IPS DF 4.7 (cell line): ENCODE data around the gene CPNE6.
"Not testable (repeated sequence)": the region's sequence is repeated elsewhere in the genome, so short reads cannot be mapped to it uniquely, and the experiment has no call there.

ENCODE experiments used
- DNase-seq: peaks from one replicate; pipeline ENCODE4 v3.0.0-alpha.2; 2013; ENCODE audit warnings: low spot score; ENCODE audit errors: extremely low read depth

CPNE6 gene

DNA sequence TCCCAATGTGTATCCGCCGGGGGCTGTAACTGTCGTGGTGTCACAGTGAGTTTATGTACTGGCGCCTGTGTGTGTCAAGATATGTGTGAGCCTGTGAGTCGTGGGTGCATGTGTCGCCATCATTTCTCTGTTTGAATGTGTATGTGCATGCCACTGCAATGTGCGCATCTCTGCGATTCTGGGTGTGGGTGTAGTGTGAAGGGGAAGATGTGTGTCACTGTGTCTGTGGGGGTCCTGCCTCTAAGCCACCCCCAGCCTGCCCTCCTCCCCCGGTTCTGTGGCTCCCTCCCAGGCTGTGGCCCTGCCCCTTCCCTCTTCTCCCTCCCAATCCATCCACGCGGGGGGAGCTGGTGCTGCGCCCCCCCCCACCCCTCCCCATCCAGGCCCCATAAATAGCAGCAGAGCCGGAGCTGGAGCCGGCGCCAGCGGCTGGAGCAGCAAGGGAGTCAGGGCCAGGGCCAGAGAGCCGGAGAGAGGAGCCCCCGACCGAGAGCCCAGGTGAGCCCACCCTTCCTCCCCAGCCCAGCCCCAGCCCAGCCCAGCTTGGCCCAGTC is at the start of gene CPNE6:
Gene CPNE6 (plus strand): TSS at position 419 of the 554 bp plus-strand sequence. CDS start 1,375 bp downstream, outside the sequence.
- no peak for DNase-seq

DNA sequence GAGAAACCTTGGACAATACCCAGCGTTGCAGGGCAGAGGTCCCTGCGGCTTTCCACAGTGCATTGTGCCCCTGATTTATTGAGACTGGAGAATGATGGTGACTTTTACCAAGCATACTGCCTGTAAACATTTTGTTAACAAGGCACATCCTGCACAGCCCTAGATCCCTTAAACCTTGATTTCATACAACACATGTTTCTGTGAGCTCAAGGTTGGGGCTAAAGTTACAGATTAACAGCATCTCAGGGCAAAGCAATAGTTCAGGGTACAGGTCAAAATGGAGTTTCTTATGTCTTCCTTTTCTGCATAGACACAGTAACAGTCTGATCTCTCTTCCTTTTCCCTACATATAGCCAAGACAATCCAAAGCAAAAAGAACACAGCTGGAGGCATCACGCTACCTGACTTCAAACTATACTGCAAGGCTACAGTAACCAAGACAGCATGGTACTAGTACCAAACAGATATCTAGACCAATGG is 46.4 kb upstream of the CPNE6 start:
- not testable (repeated sequence) for DNase-seq

DNA sequence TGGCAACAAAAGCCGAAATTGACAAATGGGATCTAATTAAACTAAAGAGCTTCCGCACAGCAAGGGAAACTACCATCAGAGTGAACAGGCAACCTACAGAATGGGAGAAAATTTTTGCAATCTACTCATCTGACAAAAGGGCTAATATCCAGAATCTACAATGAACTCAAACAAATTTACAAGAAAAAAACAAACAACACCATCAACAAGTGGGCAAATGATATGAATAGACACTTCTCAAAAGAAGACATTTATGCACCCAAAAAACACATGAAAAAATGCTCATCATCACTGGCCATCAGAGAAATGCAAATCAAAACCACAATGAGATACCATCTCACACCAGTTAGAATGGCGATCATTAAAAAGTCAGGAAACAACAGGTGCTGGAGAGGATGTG is 41.7 kb upstream of the CPNE6 start:
- not testable (repeated sequence) for DNase-seq

DNA sequence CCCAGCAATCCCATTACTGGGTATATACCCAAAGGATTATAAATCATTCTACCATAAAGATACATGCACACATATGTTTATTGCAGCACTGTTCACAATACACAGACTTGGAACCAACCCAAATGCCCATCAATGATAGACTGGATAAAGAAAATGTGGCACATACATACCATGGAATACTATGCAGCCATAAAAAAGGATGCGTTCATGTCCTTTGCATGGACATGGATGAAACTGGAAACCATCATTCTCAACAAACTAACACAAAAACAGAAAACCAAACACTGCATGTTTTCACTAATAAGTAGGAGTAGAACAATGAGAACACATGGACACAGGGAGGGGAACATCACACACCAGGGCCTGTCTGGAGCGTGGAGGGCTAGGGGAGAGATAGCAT is 40.0 kb upstream of the CPNE6 start:
- DNase-seq, result not testable (repeated sequence)

DNA sequence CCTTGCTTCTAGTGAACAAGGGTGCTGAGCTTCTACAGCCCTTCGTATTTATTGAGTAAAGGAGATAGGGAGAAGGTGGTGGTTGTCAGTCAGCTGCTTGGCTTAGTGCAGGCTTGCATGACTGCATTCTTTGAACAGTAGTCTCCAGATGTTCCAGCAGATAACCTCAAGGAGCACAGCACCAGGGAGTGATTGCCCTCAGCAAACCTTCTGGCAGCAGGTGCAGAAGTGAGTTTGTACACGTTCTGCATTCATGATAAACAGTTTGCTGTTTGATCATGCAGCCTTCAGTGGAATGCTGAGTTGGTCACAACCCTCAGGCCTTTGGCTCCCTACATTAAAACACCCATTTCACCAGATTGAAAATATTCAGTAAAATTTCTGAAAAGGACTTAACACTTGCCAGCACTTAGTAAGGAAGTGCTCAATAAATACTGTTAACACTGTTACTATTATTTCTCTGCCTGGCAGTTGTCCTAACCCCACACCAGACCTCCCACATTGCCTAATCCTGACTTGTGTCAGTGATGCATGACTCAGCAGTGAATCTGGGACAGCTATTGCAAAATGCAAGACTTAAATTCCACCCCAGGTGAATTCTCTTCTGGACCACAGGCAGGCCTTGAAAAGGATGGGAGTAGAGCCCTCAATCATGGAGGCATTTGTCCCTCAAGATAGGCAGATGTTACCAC is 38.5 kb upstream of the CPNE6 start:
- DNase-seq, result no peak

DNA sequence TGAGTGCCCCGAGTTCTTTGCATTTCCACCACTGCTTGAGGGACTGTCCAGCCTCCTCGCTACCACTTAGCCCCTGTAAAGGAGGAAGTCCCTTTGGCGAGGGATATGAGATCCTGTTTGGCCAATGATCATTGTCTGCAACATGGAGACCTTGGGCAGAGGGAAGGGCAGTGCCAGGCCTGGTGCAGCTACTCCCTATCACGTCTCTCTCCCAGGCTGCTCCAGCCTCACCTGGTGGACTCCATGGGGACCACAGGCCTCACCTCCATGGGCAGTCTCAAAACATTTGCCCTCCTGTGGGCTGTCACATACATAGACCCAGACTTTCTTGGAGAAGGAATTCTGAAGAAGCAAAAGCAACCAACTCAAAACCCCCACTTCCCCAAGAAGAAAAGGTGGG is 35.6 kb upstream of the CPNE6 start:
- not testable (repeated sequence) for DNase-seq

DNA sequence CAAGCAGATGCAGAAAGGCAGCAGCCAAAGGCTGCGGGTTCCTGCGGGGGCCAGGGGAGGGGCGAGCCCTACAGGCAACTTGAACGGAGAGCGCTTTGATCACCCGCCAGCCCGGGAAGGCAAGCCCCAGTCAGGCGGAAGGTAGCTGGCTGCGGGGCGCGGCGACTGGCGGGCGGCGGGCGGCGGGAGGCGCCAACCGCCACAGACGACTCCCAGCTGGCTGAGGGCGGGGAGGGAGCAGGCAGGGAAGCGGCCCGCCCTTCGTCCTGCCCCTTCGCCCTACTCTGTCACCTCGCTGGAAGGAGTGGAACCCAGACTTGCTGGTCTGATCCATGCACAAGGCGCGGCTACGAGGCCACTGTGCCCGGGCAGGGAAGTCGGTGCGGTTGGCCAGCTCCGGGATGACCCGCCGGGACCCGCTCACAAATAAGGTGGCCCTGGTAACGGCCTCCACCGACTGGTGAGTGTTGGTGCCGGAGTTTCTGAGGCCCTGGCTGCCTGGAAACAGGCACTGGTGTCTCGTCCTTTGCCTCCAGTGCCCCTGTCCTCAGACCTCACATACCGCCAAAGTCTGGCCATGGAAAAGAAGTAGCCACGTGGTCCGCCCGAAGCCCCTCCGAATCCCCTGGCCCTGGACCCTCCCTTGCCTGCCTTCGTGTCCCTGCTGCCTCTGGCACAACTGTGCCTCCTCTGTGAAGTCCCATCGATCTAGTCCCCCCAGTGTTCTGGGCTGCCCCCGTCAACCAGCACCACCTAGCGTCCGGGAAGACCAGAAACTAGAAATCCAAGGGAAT is 35.0 kb upstream of the CPNE6 start:
- no peak for DNase-seq

DNA sequence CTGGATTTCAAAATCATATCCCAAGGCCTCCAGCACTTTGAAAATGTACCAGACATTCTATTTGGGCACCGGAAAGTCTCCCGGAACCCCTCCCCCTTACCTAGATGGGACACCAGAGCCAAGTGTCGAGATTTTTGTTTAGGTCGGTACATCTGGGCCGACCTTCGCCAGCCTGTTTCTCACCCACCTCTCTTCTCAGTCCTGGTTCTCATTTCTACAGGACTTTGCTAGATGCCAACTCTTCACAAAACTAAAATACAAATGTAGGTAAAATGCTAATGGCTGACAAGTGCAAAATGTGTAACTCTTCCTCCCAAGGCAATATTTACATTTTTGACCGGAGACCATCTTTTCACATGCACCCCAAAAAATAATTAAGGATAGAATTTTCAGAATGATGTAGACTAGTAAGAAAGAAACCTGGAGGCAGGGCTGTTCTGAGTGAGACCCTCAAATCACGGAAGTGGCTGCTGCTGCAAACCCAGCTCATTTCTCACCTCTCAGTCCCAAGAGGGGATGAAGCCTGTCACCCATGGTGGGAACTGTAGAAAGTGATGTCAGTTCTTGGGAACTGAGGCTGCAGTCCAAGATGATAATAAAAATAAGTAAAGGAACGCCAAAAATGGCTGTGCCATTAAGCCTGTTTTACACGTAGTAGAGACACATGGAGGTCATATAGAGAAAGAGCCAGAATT is 34.3 kb upstream of the CPNE6 start:
- DNase-seq, result not testable (repeated sequence)

DNA sequence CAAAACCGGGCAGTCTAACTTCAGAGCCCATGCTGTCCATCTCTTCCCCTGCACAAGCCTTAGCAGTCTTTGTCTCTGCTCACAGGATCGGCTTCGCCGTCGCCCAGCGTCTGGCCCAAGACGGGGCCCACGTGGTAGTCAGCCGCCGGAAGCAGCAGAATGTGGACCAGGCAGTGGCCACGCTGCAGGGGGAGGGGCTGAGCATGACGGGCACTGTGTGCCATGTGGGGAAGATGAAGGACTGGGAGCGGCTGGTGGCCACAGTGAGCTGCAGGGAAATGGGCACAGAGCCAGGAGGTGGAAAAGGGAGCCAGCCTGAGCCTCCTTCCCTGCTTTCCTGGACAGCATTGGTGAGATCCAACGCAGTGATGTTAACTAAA is 33.7 kb upstream of the CPNE6 start:
- DNase-seq, result no peak

DNA sequence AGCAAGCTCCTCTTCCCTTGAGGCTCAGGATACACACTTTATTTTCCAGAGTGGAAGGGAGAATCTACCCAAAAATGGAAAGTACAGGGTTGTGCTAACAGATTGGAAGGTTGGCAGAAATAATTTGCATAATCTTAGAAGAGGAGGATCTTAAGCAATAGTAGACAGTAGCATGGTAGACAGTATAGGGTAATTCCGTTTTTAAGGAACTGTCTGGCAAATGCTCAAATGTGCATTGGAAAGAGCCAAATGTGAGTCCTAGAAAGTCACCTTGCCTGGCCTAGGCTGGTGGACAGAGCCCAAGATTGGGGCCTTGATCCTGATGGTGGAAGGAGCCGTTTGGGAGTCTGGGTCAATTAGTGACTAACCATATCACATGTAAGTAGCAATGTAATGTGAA is 32.7 kb upstream of the CPNE6 start:
- DNase-seq, result no peak

DNA sequence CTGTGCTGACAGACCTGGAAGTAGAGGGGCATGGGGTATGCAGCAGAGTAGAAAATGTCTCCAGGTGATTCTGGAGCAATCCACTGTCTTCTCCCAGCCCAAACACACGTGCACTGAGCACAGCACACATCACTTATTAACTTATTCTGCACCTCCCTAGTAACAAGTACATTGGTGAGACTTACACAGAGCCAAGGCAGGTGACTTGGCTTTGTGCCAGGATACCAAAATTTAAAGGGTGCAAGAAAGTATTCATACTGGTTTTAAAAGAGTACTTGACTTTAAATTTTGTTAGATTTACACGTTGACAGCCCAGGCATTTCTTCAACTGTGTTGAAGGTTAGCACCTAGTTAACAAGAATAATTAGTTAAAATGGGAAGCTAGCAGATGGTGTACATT is 30.7 kb upstream of the CPNE6 start:
- no peak for DNase-seq

DNA sequence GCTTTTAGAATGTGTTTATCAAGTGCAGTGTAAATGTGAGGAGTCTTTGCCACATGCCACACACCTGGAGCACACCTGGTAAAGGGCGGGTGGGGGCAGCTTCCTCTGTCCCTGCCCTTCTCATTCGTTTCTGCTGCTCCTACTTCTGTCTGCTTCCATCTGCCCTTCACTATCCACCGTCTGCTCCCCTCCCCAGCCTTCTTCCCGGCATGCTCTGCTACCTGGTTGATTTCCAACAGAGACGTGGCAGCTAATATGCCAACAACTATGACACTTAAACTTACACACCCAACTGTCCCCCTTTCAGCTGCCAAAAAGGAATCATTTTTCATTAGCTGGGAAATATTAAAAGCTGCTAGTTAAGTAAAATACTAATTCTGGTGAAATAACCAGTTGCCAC is 28.6 kb upstream of the CPNE6 start:
- DNase-seq, result no peak

DNA sequence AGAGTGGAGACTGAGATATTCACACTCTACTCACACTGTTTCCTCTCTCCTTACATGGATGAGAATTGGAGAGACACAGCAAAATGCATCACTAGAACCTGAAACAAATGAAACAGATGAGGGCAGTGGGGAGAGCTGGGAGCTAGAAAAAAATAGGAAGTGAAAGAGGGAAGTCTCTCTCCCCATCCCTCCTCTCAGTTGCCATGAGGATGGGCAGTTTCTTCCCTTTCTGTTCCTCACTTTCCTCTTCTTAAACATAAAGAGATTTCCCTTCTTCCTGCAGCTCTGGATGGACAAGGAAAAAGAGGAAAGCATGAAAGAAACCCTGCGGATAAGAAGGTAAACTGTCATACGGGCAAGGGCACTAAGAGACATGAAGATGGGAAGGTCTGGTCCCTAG is 22.4 kb upstream of the CPNE6 start:
- not testable (repeated sequence) for DNase-seq

DNA sequence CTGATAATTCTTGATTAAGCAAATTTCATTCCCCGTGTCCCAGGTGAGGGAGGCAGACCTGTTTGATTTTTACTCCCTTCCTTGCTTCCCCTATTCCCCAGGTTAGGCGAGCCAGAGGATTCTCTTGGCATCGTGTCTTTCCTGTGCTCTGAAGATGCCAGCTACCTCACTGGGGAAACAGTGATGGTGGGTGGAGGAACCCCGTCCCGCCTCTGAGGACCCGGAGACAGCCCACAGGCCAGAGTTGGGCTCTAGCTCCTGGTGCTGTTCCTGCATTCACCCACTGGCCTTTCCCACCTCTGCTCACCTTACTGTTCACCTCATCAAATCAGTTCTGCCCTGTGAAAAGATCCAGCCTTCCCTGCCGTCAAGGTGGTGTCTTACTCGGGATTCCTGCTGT is 20.6 kb upstream of the CPNE6 start:
- not testable (repeated sequence) for DNase-seq

DNA sequence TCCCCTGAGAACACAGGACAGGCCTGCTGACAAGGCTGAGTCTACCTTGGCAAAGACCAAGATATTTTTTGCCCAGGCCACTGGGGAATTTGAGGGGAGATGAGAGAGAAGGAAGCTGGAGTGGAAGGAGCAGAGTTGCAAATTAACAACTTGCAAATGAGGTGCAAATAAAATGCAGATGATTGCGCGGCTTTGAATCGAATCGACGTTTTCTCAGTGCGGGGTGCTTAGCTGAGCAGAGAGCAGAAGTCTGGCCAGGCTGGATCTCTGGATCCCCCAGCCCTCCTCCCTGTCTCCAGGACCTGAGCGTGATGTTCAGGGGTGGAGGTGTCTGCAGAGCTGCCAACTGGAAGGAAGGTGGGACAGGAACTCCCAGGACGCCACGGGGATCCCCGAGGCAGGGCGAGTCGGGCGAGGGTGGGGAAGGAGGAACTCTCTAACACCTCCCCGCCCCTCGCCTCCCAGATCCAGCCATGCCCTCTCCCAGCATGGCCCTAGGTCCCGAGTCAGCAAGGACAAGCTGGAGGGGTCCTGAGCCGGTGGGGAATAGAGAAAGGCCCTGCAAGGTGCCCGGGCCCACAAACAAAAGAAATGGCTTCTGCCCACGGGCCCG is 20.1 kb upstream of the CPNE6 start:
- no peak for DNase-seq

DNA sequence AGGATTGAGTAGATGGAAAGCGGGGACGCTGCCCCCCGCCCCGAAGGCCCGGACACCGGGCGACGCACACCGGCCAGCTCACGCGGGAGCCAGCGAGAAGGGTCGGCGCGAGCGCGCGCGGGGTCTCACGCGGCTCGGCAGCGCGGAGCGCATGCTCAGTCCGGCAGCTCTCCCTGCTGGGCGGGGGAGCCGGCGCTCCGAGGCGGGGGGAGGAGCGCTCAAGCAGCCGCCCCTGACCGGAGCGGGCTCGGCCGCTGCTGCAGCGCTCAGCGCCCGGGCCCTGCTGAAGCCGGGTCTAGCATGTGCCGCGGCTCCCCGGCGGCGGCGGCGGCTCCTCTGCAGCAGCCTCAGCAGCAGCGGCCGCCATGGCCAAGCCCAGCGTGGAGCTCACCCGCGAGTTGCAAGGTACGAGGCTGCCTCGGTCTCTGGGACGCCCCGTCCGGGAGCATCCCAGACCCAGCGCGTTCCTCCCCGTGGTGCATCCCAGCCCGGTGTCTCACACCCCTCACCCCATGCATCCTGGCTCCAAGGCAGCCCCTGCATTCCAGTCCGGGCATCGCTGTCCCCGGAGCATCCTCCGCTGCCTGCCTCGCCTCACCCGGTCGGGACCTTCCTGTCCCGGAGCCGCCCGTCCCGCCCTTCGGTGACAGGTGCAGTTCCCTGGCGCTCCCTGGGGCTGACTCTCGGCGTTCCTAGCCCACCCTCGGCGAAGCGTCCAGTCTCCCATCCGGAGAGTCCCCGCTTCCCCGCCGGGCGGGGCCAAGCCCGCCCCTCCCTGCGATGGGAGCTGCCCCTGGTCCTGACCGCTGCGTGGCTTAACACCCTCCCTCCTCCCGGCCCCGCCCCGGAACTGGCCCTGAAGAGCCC is 19.3 kb upstream of the CPNE6 start, which contains the start of gene CARMIL3:
Gene CARMIL3 (plus strand): TSS at position 221 of the 867 bp plus-strand sequence. CDS start 145 bp downstream, at position 366.
- DNase-seq, result no peak

DNA sequence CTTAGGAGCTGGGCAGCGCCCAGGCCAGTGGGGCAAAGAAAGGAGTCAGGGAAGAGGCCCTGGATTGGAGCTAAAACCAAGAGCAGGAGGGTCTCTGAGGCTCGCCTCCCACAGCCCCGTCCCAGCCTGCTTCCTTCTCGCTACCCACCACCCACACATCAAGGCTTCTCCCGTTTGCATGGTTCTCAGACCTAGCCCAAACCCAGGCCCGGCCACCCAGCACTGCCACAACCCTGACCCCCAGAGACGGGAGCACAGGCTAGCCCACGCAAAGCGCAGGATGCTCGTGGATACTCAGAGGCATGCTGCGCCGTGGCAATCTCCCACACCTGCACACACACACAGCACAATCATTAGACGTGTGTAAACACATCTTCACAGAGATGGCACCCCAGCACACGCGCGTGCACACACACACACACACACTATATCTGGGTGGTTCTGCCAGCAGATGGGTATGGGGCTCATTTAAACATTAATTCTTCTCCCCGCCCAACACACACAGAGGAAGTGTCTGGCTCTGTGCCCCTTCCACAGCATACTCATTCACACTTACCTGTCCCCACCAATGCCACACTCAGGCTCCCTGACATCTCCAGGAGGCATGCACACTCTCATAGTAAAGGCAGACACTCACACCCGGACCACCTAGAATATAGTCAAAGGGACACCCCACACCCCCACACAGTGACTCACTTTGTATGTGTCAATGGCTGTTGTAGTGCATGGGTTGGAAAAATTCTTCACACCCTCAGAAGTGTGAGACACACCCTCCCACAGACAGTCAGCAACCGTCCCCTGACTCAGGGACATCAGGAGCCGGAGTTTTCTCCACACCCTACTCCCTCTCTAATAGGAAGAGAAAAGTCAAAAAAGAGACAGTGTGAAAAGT is 18.5 kb upstream of the CPNE6 start:
- DNase-seq, result no peak

DNA sequence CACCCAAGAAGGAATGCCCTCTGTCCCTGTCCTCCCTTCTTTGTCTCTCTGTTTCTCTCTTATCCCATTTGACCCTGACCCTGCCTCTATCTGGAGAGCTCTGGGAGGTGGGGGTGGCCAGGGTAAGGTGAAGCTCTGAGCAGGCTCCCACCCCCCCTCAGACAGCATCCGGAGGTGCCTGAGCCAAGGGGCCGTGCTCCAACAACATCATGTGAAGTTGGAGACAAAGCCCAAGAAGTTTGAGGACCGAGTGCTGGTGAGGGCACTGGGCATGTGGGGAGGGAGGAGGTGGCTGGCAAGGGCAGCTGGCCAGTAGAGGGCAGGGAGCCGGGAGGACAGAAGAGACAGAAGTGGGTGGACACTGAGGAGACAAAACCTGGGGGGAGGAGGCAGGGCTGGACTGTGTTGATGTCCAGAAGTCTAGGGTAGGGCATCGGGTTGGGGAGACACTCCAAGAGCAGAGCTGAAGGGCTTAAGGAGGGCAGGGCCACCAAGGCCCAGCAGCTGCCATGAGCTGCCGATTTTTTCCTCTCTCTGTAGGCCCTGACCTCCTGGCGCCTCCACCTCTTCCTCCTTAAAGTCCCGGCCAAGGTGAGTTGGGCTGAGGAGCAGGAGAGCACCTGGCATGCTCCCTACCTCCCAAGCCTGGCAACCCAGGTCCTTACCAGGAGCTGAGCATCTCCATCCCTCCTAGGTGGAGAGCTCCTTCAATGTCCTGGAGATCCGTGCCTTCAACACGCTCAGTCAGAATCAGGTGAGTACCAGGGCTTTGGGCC is 17.6 kb upstream of the CPNE6 start:
- no peak for DNase-seq

DNA sequence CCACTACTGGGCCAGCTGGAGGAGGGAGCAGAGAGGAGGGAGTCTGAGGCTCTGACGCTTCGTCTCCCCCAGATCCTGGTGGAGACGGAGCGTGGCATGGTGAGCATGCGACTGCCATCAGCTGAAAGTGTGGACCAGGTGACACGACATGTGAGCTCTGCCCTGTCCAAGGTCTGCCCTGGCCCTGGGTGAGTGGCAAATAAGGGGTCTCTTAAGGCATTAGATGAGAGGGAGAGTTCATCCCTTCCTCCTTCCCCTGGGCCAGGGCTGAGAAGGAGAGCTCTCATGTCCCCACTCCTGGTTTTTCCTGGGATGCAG is 17.1 kb upstream of the CPNE6 start:
- DNase-seq, result no peak
